MM.1S (cell line): ENCODE data around the gene PGBD4.

Experiments used
- EZH2 ChIP-seq: fragments of 300-600 bp; sonication (generic); optimal IDR thresholded peaks from 2 replicates; pipeline ENCODE3; 2017; ENCODE audit warnings: low read depth, mild to moderate bottlenecking, antibody characterized with exemption, low read length, mixed read lengths
- EZH2phosphoT487 ChIP-seq: fragments of 300-600 bp; sonication (generic); IDR thresholded peaks from 2 replicates; pipeline ENCODE4 v1.6.1; 2018; ENCODE audit warnings: antibody characterized with exemption, low read length
- TF ChIP-seq, protein P1 (sequence below): fragments of 300-600 bp; sonication (generic); IDR thresholded peaks from 2 replicates; pipeline ENCODE4 v1.5.1; 2016; ENCODE audit warnings: antibody characterized with exemption, low read length, mixed read lengths

GRCh38 chr15:34107315-34107714 lies 5.4 kb downstream of the PGBD4 start:
- TF ChIP-seq EZH2 (no peak), EZH2phosphoT487 (no peak)
- TF ChIP-seq, protein P1, sequence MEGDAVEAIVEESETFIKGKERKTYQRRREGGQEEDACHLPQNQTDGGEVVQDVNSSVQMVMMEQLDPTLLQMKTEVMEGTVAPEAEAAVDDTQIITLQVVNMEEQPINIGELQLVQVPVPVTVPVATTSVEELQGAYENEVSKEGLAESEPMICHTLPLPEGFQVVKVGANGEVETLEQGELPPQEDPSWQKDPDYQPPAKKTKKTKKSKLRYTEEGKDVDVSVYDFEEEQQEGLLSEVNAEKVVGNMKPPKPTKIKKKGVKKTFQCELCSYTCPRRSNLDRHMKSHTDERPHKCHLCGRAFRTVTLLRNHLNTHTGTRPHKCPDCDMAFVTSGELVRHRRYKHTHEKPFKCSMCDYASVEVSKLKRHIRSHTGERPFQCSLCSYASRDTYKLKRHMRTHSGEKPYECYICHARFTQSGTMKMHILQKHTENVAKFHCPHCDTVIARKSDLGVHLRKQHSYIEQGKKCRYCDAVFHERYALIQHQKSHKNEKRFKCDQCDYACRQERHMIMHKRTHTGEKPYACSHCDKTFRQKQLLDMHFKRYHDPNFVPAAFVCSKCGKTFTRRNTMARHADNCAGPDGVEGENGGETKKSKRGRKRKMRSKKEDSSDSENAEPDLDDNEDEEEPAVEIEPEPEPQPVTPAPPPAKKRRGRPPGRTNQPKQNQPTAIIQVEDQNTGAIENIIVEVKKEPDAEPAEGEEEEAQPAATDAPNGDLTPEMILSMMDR, result no peak
